NCI-H69 (cell line): ENCODE measurements around the gene SH2D4B.

Experiments
- DNase-seq: peaks from one replicate; lab custom pipeline; 2025; lab: John Stamatoyannopoulos, UW

Gene SH2D4B

GRCh38 chr10:80590585-80591125 lies 53.0 kb downstream of the SH2D4B start:
- DNase-seq, result no peak

- DNase-seq, result peak; percentile 12
These were observed 58.9 kb downstream of the SH2D4B start for GRCh38 chr10:80596391-80597257.

- no peak for DNase-seq
These were observed 60.5 kb downstream of the SH2D4B start for GRCh38 chr10:80598084-80598798.

GRCh38 chr10:80598951-80599350 lies 61.2 kb downstream of the SH2D4B start:
- DNase-seq, result no peak

GRCh38 chr10:80599424-80599847 lies 61.7 kb downstream of the SH2D4B start:
- DNase-seq, result peak; percentile 19

- DNase-seq, result no peak
These were observed 62.6 kb downstream of the SH2D4B start for GRCh38 chr10:80600256-80600655.

- DNase-seq, result no peak
These were observed 65.2 kb downstream of the SH2D4B start for GRCh38 chr10:80602881-80603280.

GRCh38 chr10:80603516-80603915 lies 65.8 kb downstream of the SH2D4B start:
- no peak for DNase-seq

GRCh38 chr10:80608706-80609105 lies 71.0 kb downstream of the SH2D4B start:
- no peak for DNase-seq

- peak; percentile 5 for DNase-seq
These were observed 71.6 kb downstream of the SH2D4B start for GRCh38 chr10:80609331-80609730.

- no peak for DNase-seq
These were observed 73.9 kb downstream of the SH2D4B start for GRCh38 chr10:80611481-80612185.

GRCh38 chr10:80612261-80612660 lies 74.6 kb downstream of the SH2D4B start:
- no peak for DNase-seq

GRCh38 chr10:80613466-80614170 lies 75.9 kb downstream of the SH2D4B start:
- no peak for DNase-seq

GRCh38 chr10:80614576-80615416 lies 77.1 kb downstream of the SH2D4B start:
- no peak for DNase-seq

- DNase-seq, result no peak
These were observed 80.1 kb downstream of the SH2D4B start for GRCh38 chr10:80617807-80618206.

- DNase-seq, result no peak
These were observed 81.3 kb downstream of the SH2D4B start for GRCh38 chr10:80619036-80619435.

- DNase-seq, result no peak
These were observed 84.5 kb downstream of the SH2D4B start for GRCh38 chr10:80622153-80622552.

GRCh38 chr10:80630324-80630723 lies 92.6 kb downstream of the SH2D4B start:
- DNase-seq, result no peak

- DNase-seq, result no peak
These were observed 95.0 kb downstream of the SH2D4B start for GRCh38 chr10:80632742-80633141.

- no peak for DNase-seq
These were observed 95.7 kb downstream of the SH2D4B start for GRCh38 chr10:80633383-80633860.

- no peak for DNase-seq
These were observed 96.2 kb downstream of the SH2D4B start for GRCh38 chr10:80633910-80634309.
